NCI-H524 (cell line): Measurements from ENCODE around the gene TMEM244.
"Not testable (repeated sequence)": the region's sequence is repeated elsewhere in the genome, so short reads cannot be mapped to it uniquely, and the experiment has no call there.

ENCODE experiments used
- DNase-seq, 2 experiments: peaks; one replicate each; lab custom pipeline; 2025; lab: John Stamatoyannopoulos, UW

Gene TMEM244

DNA sequence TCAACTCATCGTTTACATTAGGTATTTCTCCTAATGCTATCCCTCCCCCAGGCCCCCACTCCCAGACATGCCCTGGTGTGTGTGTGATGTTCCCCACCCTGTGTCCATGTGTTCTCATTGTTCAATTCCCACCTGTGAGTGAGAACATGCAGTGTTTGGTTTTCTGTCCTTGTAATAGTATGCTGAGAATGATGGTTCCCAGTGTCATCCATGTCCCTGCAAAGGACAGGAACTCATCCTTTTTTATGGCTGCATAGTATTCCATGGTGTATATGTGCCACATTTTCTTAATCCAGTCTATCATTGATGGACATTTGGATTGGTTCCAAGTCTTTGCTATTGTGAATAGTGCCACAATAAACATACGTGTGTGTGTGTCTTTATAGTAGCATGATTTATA, 54.0 kb downstream of the TMEM244 start:
- DNase-seq, result not testable (repeated sequence)

DNA sequence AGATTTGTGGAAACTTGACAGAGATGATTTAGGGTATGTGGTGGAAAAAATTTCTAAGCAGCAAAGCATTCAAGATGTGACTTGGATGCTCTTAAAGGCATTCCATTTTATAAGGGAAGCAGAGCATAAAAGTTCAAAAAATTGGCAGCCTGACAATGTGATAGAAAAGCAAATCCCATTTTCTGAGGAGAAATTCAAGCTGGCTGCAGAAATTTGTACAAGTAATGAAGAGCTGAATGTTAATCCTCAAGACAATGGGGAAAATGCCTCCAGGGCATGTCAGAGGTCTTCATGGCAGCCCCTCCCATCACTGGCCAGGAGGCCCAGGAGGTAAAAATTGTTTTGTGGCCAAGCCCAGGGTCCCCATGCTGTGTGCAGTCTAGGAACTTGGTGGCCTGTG, 58.2 kb downstream of the TMEM244 start:
- not testable (repeated sequence) for DNase-seq

DNA sequence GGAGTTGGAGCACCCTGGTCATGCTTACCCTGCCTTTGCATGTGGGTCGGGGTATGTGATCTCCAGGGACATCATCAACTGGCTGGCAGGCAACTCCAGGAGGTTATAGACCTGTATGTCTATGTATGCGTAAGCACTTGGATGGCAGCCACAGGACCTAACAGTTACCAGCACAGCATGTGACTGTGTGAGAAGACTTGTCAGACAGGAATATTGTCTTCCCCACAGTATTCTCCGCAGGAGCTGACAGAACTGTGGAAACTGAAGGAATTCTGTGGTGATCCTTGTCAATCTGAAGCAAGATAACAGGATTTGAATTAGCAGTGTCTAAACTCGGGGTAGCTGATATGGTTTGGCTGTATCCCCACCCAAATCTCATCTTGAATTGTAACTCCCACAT, 59.2 kb downstream of the TMEM244 start:
- DNase-seq, result no peak

DNA sequence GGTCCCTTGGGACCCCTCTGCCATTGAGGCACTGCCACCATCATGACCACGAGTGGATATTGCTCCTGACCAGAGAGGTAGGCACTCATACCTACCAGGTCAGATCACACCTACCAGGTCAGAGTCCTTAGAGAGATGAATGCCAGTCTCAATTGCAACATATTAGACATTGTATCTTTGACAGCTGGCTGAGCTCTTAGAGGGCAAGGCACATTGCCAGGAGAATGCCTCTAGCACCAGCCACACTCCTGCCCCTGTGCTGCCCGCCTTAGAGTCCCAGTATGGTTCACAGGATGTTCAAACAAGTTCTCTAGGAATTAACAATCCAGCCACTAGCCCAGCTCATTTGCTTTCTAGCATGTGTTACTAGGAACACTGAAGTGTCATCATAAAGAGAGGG, 65.9 kb downstream of the TMEM244 start:
- DNase-seq, result peak in 1 of 2 experiments; percentile 42

DNA sequence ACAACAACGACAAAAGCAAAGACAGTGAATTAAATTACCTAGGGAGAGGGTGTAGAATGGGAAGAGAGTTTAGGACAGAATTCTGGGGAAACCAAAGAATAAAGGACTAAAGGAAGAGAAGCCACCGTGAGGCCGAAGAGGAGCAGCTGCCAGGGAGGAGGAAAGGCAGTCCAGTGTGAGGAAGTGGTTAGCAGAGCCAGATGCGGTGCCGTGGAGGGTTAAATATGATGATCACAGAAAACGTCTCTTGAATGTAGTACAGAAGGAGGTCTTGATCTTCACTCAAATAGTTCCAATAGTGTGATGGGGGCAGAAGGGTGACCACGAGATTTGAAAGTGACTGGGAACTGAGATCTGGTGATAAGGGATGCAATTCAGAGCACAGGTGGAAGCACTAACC, 67.7 kb downstream of the TMEM244 start:
- DNase-seq, result no peak

DNA sequence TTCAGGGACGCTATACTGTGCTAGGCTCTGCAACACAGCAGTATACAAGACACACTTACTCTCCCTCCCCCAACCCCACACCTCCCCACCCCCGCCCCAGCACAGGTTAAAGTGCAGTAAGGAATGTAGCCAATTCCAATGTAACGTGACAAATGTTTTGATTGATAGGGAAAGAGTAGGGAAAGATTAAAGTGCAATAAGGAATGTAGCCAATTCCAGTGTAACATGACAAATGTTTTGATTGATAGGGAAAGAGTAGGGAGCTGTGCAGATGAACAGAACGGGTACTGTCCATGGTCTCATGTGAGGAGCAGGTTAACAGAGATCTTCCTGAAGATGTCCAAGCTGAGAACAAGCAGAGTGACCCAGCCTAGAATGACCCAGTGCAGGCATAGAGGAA, 69.1 kb downstream of the TMEM244 start:
- DNase-seq, result no peak

DNA sequence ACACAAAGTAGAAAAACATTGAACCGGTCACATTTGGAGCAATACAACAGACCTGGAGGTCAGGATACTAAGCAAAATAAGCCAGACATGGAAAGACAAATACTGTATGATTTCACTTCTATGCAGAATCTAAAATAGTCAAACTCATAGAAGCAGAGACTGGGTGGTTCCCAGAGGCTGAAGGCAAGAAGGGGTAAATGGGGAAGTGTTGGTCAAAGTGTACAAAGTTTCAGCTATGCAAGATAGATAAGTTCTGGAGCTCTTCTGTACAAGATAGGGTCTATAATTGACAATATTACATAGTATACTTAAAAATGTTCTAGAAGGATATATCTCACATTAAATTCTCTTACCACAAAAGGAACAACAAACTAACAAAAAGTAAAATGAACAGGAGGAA, 70.3 kb downstream of the TMEM244 start:
- no peak for DNase-seq

DNA sequence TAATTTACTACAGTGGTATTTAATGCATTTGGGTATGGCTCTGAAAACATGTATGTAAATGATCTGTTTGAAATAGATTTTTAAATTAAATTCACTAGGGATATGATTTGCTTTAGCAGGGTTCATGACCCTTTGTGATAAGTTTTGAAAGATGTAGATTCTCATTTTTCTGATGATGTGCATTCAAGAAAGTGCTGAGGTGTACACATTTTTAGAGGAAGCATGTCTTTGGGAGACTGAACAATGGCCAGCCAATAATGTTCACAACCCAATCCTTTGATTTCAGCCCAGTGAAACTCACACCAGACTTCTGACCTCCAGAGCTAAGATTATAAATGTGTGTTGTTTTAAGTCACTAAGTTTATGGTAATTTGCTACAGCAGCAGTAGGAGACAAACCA, 71.1 kb downstream of the TMEM244 start:
- no peak for DNase-seq

DNA sequence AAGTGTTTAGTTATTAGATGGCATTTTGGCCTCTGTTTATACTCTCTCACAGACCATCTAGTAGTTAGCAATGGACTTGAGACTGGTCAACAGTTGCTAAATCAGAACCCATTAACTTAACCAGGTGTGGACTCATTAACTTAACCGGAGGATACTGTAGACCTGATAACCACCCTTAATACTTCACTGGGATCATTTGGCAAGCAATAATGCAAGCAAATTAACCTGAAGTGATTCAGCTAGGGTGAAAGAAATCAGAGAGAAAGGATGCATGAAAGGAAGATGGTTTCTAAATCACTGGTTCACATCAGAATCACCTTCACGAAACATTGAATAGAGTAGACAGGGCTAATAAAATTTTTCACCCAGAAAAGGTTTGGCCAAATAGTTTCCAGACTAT, 73.3 kb downstream of the TMEM244 start:
- no peak for DNase-seq

DNA sequence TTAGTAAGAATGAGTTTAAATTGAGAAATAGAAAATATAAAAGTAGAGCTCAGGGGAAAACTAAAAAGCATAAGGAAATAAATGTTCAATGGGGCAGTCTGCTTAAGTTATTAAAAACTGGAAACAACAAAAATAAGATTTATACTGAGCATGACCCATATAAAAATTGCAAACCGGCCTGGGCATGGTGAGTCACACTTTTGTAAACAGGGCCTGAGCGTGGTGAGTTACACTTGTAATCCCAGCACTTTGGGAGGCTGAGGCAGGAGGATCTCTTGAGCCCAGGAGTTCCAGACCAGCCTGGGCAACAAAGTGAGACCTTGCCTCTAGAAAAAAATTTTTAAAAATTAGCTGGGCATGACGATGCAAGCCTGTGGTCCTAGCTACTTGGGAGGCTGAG, 74.6 kb downstream of the TMEM244 start:
- no peak for DNase-seq

DNA sequence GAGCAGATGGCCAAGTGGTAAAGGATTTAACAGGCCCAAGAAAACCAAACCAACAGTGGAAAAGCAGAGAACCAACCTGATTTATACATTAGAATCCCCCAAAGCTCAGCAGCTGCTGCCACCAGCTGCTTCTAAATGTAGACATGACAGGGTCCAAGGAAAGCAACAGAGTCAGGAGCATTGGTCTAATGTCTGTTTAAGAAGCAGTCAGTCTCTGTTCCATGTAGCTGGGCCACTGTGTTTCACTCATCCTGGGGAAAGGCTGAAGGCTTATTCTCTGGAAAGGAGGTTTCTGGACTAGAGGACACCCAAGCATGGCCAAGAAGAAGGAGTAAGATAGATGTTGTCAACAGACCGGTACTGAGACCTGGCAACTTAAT, 75.4 kb downstream of the TMEM244 start:
- DNase-seq, result peak; percentile 62 to 97

DNA sequence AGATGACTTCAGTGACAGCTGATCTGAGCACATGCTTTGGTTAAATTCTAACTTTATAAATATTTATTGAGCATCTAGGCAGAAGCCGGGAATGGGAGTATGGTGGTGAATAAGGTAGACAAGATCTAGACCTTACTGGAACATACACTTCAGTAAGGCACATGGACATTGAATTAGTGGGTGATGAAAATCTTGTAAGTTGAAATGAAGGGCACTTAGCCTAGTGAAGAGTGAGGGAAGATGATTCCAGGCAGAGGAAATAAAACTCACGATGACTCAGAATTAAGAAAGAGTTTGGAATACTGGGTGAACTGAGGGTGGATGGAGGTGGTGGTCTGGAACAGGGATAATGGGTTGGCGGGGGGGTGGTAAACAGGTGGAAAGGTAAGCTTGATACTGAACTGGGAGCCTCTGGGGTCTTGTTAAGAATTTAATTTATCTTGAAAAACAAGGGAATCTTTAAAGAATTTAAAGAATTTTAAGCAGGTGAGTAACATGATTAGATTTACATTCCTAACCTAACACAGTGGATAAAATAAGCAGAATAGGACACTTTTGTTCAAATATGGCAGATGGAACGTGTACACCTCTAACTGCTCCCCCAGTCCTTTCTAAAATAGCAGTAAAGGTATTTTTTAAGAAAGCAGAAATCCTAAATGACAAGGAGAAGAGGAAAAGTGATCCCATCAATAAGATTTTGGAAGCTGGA, 75.9 kb downstream of the TMEM244 start:
- no peak for DNase-seq
